A204.1 (cell line): ENCODE measurements around the gene AGAP9.
"Not testable (repeated sequence)": the region's sequence is repeated elsewhere in the genome, so short reads cannot be mapped to it uniquely, and the experiment has no call there.

Experiments
- FAIRE-seq: peaks from 2 replicates; lab custom pipeline; 2012; peaks lifted over from hg19 to GRCh38; lab: Jason Lieb, UNC

The AGAP9 gene

GRCh38 chr10:47523475-47523874 is at the start of gene AGAP9:
Gene AGAP9 (minus strand): TSS chr10:47523638. CDS start chr10:47523526, 112 bp downstream.
- not testable (repeated sequence) for FAIRE-seq

GRCh38 chr10:47571138-47571912 is 47.9 kb upstream of the AGAP9 start:
- FAIRE-seq, result not testable (repeated sequence)

- not testable (repeated sequence) for FAIRE-seq
Measured at GRCh38 chr10:47566757-47567156, 43.3 kb upstream of the AGAP9 start.

GRCh38 chr10:47566108-47566699 is 42.8 kb upstream of the AGAP9 start:
- FAIRE-seq, result not testable (repeated sequence)

GRCh38 chr10:47565517-47565920 is 42.1 kb upstream of the AGAP9 start:
- FAIRE-seq, result not testable (repeated sequence)

- FAIRE-seq, result not testable (repeated sequence)
Measured at GRCh38 chr10:47564953-47565352, 41.5 kb upstream of the AGAP9 start.

- not testable (repeated sequence) for FAIRE-seq
Measured at GRCh38 chr10:47564318-47564717, 40.9 kb upstream of the AGAP9 start.

- not testable (repeated sequence) for FAIRE-seq
Measured at GRCh38 chr10:47560452-47560851, 37.0 kb upstream of the AGAP9 start.

GRCh38 chr10:47559718-47560308 is 36.4 kb upstream of the AGAP9 start:
- FAIRE-seq, result not testable (repeated sequence)

- not testable (repeated sequence) for FAIRE-seq
Measured at GRCh38 chr10:47558109-47558508, 34.7 kb upstream of the AGAP9 start.

GRCh38 chr10:47557616-47558015 is 34.2 kb upstream of the AGAP9 start:
- FAIRE-seq, result not testable (repeated sequence)

GRCh38 chr10:47555334-47555733 is 31.9 kb upstream of the AGAP9 start:
- not testable (repeated sequence) for FAIRE-seq

- FAIRE-seq, result not testable (repeated sequence)
Measured at GRCh38 chr10:47554552-47554951, 31.1 kb upstream of the AGAP9 start.

GRCh38 chr10:47553860-47554247 is 30.4 kb upstream of the AGAP9 start:
- FAIRE-seq, result not testable (repeated sequence)

GRCh38 chr10:47553214-47553859 is 29.9 kb upstream of the AGAP9 start:
- FAIRE-seq, result not testable (repeated sequence)

- not testable (repeated sequence) for FAIRE-seq
Measured at GRCh38 chr10:47552719-47553118, 29.3 kb upstream of the AGAP9 start.

GRCh38 chr10:47547286-47547685 is 23.8 kb upstream of the AGAP9 start:
- not testable (repeated sequence) for FAIRE-seq

- FAIRE-seq, result not testable (repeated sequence)
Measured at GRCh38 chr10:47536430-47536829, 13.0 kb upstream of the AGAP9 start.

- not testable (repeated sequence) for FAIRE-seq
Measured at GRCh38 chr10:47502313-47502712, 21.1 kb downstream of the AGAP9 start.

GRCh38 chr10:47494226-47494625 is 29.2 kb downstream of the AGAP9 start:
- not testable (repeated sequence) for FAIRE-seq

- not testable (repeated sequence) for FAIRE-seq
Measured at GRCh38 chr10:47491600-47491999, 31.8 kb downstream of the AGAP9 start, which contains the start of gene FAM25G. Gene FAM25G (minus strand): TSS chr10:47491700. CDS start chr10:47491674, 26 bp downstream.

- not testable (repeated sequence) for FAIRE-seq
Measured at GRCh38 chr10:47489630-47490029, 33.8 kb downstream of the AGAP9 start.
